HG02588 (cell line): Measurements from ENCODE around the gene GPR183.

Experiments used
- ATAC-seq: cut with Tn5 transposase; IDR thresholded peaks from one replicate; pipeline ENCODE4 v1.9.1; 2021; ENCODE audit warnings: mild to moderate bottlenecking, moderate library complexity; ENCODE audit not compliant: unreplicated experiment

Gene GPR183, protein sequence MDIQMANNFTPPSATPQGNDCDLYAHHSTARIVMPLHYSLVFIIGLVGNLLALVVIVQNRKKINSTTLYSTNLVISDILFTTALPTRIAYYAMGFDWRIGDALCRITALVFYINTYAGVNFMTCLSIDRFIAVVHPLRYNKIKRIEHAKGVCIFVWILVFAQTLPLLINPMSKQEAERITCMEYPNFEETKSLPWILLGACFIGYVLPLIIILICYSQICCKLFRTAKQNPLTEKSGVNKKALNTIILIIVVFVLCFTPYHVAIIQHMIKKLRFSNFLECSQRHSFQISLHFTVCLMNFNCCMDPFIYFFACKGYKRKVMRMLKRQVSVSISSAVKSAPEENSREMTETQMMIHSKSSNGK

DNA sequence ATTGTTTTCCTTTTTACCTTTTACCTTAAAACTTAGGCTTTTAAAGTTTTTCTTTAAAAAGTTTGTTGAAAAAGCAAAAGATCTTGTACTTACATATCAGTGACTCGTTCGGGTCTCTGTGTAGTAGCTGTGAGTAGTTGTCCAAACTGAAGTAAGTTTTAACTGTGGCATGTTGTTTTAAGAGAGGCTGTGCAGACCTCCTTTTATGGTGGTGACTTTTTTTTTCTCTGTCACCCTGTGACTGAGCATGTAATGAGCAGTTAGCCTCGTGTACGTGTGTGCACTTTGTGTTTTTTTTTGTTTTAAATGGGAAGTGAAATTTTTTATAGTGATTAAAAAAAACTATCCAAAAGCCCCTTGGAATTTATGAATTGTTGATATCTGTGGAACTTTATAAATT lies at the start of gene GPR183:
Gene GPR183 (minus strand): TSS at position 153 of the 400 bp plus-strand sequence. CDS start 11,254 bp downstream, outside the sequence.
- peak; percentile 69 for ATAC-seq

DNA sequence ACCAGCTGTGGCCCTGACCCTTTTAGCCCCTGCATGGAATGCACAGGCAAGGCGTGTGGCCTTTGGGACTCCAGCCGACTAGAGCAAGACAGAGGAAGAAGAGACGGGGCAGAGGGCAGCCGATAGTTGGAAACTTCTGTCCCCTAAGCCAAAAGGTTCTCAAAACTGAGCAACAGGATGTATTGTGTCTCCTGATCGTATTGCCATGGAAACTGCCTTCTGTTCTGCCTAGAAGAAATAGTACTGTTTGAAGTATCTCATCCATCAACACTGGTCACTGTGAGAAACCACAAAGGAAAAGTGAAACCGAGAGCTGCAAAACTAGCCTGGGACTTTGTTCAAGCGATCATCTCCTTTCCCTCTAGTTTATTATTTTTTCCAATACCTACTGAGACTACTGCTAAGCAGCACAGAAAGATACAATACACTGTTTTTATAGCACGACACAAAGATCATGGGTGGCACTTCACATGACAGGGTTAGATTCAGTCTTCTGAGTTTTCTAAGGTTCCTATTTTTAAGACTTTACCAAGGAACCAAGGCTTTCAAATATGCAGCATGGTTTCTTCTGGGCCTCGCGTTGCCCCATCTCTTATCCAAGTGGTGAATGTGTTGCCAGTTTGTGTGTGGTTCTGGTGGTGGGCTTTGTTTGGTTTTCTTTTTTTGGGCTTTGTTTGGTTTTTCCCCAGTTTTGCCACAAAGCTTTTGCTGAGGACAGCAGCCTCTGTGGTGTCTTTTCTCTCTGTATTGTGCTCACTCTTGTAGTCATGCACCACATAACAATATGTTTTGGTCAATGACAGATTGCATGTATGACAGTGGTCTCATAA lies 49.3 kb upstream of the GPR183 start:
- peak; percentile 43 for ATAC-seq

DNA sequence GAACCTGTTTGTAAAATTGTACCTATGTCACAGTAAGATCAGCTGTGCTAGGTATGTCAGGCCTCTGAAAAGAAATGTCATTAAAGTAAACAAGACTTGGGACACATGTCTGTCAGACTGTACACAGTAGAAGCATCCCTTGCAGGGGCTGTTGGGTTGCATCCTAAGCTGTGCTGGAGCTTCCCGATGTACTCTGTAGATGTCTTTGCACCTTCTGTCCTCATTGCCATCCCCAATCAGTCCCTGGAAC lies 48.7 kb upstream of the GPR183 start:
- ATAC-seq = no peak

DNA sequence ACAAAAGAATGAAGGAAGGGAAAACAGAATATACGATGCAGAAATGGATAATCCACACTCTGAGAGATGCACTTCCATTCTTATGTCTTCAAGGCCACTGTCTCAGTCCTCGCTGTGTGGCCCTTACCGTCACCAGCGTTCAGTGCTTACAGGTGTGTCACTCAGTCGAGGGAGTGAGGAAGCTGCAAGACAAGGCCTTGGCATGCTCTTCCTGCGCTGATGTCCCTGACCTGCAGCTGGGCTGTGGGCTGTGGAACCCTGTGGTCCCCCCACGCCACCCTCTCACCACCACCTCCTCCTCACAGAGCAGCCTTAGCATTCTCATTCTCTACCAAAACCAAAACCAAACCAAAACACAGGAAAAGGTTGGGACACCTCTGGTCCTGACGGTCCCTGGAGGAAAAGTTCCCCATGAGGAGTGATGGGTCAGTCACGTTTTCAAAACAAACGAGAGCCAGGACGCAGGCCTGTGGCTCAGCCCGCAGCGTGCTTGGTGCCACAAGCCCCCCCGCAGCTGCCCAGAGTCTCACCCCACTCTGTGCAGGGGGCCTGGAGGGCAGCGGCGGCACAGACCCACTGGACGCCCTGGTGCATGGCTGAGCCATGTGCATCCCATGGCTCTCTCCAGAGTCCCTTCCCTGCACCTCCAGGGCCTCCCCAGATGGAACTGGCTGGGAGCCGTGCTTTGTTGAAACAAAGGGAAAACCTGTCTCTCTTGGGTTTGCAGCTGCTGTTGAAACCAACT lies 48.2 kb upstream of the GPR183 start:
- ATAC-seq = no peak

DNA sequence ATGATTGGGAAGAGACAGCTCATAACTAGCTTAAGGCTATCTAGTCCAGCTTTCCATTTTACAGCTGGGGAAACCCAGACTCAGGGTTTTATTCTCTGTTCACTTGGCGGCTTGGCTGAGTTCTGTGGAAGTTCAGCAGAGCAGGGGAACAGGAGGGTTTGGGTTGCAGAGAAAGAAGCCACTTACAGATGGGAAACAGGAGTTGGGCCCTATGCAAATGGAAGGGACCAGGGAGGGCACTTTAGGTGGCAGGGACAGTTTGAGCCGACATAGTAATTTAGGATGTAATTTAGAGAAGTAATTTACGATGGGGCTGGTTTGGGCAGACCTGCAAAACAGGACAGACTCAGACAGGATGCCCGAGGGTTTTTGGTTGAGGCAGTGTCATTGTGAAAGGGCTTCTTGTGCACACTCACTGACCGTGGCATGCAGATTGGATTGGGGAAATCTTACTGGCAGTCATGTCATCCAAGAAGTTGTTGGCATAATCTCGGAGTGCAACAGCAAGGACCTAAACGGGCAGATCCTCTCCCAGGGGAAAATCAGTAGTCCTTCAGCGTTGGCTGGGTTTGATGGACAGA lies 47.3 kb upstream of the GPR183 start:
- ATAC-seq = no peak

DNA sequence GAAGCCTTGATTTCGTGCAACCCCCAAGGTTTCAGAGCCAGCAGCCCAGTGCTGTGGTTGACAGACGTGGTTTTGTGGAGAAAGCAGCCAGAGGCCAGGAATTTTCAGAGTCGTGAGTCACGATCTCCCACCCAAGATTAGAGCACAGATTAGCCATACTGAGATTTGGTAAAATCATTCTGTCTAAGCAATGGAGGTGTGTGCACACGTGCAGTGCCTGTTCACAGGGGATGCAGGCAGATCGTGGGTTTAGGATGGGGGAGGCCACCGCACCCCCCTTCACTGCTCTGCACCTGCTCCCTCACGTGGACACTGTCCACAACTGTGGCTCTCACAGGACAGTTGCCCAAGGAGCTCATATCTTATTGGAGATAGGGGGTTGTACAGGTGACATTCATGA lies 46.6 kb upstream of the GPR183 start:
- ATAC-seq = no peak

DNA sequence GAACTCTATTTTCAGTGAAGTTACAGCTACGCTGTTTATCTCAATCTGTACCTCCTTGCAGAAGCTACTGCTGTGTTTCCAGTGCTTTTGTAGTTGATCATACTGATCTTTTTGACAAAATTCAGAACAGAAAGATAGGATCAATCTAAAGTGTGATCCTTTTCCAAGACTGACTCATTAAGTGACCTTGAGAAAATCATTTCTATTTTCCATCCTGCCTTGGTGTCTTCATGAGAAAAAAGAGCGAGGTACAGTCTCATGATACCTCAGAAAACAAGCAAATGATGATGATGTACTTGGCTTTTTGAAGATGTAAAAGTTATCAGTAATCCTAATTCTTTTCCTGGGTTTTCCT lies 46.0 kb upstream of the GPR183 start:
- ATAC-seq = no peak

DNA sequence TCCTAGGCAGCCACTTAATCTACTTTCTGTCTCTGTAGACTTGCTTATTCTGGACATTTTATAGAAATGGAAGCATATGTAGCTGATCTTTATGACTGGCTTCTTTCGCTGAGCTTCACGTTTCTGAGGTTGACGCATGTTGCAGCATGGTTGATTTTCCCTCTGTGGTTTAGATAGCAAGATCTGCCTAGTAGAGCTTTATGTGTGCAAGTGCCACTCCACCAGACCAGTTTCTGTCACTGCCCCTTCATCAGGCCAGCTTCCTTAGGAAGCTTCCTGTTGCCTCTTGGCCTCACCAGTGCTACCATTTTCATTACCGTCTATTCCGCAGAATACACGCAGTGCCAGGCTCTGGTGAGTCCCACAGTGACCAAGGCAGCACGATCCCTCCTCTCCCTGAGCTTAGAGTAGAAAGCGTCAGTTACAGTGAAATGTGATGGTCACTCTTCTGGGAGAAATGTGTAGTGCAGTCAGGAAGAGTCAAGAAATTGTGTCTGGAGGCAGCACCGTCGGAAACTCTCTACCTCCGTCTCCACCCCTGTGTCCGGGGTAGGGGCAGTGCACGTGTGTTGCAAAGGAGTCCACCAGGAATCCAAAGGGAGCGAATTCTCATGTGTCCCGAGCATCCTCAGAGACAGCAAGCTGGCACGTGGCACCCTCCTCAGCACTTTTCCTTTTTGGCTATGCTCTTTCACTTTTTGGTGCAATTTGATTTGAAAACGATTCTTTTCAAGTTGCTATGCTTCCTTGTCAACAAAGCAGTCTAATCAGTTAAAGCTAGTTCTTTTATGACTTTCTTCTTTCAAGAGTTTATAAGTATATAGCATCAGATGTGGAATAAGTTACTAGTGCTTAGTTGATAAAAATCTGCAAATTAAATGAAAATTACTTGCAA lies 45.4 kb upstream of the GPR183 start:
- ATAC-seq = no peak

DNA sequence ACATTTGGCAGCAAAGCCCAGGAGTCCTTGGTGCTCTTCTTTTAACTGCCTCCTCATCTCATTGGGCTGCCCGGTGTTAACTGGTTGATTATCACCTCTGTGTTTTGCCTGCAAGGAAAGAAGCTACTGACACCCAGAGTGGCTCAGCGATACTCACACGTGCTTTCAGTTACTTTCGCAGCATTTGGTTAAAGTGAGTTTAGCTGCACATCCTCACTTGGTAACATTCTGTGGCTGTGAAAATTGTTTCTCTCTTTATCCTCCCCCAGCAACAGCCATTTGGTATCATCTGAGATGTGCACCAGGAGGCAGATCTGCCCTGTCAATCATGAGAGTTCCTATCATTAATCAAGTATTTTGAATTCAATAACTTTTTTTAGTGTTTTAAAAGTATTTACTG lies 44.6 kb upstream of the GPR183 start:
- no peak for ATAC-seq

DNA sequence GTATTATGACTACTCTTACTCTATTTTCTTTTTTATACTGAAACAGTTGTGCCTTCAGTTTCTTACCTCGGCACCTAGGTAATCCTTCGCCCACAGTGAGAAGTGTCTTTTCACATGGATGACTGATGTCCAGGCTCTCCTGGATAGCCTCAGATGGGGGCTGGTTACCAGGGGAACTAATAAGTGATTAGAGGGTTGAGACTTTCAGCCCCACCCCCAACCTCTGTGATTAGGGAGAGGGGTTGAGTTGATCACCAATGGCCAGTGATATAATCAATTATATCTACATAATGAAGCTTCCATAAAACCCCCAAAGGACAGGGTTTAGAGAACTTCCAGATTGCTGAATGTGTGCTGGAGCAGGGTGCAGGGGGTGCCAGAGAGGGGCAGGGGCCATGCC lies 43.0 kb upstream of the GPR183 start:
- no peak for ATAC-seq

DNA sequence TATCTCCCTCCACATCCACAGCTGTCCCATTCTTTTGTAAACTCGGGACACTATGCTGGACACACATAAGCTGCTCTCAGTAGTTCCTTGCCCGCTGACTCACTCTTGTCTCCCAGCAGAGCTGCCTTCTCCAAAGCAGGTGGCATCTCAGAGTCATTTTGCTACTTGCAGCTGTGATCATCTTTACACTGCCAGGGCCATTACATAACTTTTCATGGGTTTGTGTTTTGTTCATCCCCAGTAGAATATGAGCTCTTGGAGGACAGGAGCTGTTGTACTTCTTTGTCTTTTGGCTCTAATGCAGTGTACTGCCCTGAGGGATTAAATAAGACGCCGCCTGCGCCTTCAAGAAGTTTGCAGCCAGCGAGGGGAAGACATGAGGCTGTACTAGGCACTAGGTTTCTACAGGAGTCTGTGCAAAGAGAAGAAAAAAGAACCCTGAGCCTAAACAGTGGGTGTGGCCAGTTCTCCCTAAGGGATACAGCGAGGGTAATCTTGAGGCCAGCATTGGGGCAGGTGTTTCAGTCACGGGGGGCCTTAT lies 40.8 kb upstream of the GPR183 start:
- no peak for ATAC-seq

DNA sequence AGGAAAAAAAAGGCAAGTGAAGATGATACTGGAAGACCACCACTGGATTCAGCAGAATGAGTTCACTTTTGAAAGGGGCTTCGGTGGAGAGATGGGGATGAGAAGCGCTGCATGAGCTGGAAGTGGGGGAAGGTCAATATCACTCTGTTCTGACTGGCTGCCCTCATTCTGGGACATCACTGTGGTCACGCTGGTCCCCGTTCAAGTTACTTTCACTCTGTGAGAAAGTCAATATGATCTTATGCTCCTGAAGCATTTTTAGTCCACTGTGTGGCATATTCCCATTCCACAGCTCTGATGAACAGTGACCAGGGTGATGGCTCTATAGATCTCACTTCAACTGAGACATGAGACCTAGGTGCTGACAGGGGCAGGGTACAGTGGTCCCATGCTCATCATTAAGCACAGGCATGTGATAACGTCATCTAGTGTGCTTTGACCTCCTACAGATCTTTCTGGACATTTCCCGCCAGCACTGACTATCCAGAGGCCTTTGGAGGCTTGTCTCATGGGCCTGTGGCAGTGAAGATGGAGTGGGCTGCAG lies 40.2 kb upstream of the GPR183 start:
- no peak for ATAC-seq

DNA sequence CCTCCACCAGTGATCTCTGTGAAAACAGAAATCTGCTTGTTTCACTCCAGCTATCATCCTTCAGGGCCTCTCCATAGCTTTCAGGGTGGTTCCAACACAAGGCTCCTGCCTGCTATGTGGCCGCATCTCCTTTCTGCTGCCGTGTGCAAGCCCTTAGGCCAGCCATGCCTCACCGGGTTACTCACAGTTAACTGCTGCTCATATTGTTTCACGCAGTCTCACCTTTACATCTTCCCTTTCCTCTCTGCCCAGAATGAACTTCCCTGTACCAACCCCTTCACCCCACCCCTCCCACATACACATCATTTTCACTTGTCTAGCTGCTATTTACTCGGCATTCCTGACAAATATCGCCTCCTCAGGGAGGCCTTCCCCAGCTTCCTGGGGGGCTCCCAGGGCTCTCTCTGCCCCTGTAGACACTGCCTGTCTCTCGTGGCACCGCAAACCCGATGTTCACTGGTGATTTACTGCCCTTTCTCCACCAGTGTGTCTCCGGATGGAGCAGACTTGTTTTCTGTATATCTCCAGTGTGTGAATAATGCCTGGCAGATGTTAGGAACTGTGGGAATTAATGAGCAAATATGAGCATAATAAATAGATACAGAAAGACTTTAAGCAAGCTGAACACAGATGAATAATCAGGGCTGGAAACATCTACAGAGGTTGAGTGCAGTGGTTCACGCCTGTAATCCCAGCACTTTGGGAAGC lies 39.3 kb upstream of the GPR183 start:
- no peak for ATAC-seq

DNA sequence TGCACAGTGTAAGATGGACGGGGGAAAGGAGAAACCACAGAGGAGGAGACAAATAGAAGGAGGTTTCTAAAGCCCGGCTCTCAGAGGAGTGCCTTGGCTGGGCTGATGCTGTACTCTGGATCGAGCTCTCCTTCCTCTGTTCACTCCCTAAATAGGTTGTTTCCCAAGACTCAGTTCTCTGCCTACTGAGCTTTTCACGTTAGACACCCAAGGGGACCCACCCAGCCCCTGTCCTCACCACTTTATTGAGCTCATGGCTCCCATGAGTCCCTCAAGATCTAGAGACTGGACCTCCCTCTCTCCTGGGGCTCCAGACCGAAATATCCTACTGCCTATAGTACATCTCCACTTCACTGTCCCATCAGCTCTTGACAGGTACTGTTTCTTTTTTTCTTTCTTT lies 38.1 kb upstream of the GPR183 start:
- no peak for ATAC-seq

DNA sequence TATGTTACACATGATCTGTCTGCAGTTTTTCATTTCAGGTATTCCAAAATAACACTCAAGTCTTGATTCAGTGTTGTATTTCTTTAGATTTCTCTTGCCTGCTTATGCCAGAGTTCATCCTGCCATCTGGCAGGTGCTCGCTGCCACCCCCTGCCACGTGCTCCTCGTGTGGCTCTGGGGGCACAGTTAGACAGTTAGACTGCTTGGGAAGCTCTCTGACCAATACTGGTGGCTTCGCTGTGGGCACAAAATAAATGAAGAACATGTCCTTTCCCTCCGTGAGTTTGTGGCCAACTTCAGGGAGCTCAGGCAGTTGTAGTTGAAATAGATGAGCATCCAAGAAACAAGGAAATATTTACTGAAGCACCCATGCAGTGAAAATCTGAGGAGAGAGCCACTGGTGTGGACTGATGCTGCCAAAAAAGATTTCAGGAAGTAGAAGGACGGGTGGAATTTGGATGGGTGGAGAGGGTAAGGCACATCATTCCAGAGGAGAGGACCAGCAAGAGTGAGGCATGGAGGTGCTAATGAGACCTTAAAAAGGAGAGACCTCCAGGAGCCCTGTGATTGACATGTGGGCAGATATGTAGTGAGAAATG lies 37.5 kb upstream of the GPR183 start:
- no peak for ATAC-seq

DNA sequence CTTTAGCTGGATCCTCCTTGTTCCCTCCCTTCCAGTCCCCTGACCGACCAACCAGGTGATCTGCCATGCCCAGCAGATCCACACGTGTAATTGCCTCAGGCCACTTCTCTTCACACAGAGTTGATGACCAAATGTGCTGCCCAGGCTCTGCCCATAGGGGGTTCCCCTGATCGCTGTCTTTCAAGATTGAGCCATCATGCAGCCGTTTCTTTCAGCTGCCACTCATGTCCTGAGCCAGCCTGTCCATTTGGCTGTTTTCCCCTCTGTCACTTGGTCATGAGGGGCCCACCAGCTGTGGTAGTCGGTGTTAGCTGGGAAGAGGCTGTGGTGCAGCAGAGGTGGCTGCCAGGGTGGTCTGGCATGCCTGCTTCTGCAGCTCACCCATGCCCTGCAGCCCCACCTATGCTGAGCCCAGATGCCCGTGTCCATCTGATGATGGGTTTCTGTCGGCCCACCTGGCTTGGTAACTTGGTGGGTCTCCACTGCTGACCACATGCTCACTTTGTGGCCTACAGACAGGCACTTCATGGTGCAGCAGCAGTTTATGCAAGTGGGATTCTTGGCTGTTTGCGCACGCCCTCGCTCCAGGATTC lies 35.6 kb upstream of the GPR183 start:
- ATAC-seq = no peak

DNA sequence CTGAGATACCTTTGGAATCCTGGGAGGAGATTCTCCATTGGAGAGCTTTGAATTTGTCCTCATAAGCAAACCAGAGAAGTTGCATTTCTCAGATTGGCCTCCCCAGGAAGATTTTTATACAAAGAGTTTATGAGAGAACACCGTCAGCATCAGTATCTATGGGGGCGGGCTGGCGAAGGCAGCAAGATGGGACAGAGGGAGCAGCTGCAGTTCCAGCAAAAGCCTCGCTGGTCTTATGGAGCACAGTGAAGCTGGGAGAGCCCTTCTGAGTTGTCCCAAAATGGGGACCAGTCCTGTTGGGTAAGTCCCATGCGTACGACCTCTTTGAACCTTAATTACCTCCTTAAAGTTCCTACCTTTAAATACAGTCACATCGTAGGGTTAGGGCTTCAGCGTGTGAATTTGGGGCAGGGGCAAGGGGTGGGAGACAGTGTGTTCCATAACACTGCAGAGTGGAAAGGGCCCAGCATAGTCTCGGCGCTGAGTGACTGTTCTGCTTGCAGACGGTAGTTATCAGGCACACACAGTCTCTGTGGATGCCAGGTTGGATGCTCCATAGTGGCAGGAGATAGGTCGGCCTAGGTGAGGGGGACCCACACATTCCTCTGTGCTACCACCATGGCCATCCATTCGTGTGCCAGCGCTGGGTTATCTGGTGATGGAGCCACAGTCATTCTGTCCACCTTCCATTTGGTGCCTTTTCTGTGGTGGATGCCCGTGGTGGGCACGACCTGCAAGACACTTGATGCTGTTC lies 34.9 kb upstream of the GPR183 start:
- ATAC-seq = no peak

DNA sequence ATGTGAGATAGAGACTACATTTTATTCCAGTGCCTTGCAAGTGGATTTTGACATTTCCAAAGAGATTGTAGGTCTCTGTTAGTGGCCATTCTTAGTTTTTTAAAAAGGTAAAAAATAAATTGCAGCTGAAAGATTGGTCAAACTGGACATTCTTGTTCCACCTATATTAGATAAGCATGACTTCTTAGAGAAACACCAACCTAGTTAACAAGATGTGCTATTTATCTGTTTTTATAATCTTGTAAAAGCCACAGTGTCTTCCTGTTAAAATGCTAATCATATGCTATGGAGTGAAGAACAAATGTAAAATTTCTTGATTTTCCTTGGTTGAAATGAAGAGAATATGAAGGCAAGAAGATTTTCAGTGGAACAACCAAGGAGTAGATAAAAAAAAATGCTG lies 33.4 kb upstream of the GPR183 start:
- no peak for ATAC-seq
